ENCODE results near the gene MAGEE1. TPM values are rescaled to one million over a fixed set of nuclear protein-coding genes. Genes with fewer than 3 reads are reported as not detected.

Gene MAGEE1
- total and polyA plus RNA-seq, 2 of the 4 experiments (the other 2 are of a cell fraction) = 0.54 to 1.9 TPM

- TF ChIP-seq RCOR1 (IDR thresholded peaks at IDR 0.05; ENCODE audit: insufficient replicate concordance, low read length) = no peak
These were observed 977 bp downstream of the MAGEE1 start (continued) for GRCh38 chrX:76428243-76429130.

GRCh38 chrX:76433219-76433618, 5.7 kb downstream of the MAGEE1 start:
- no peaks in the 10 kb centered on the region for H3K4me1 ChIP-seq (ENCODE audit: control insufficient read depth, insufficient read depth, low read length)
- WGBS, 2 experiments (ENCODE audit: extremely low coverage in 2 of 2, insufficient read length in 1 of 2) = no CpG with 5 or more reads among the region's 1 CpG
- H3K36me3 ChIP-seq (ENCODE audit: control insufficient read depth, insufficient read depth, low read length) = no peaks in the 10 kb centered on the region
- dilution Hi-C loops (cut with HindIII; ENCODE audit: low sequenced_read_pairs, unreplicated experiment) (no loop called here), in situ Hi-C loops (cut with MboI; ENCODE audit: low sequenced_read_pairs) (no loop called here), intact Hi-C loops (cut with micrococcal nuclease) (no loop called here)
- DNase-seq = no peak
- no peak overlapping the region for H2BK5ac ChIP-seq (ENCODE audit: low read depth, low read length, poor library complexity, severe bottlenecking)
- H2AK5ac ChIP-seq (ENCODE audit: low read depth, low read length) = no peak overlapping the region
- H3K79me1 ChIP-seq (ENCODE audit: low read depth in 1 of 2, low read length in 2 of 2) = no peaks in the 10 kb centered on the region
- H4K20me1 ChIP-seq (ENCODE audit: insufficient read depth, low read length) = no peaks in the 10 kb centered on the region
- TF ChIP-seq SMC3 (IDR thresholded peaks at IDR 0.05; ENCODE audit: low read depth, low read length) (no peak), POLR2A (IDR thresholded peaks at IDR 0.05; ENCODE audit: low read depth, low read length) (no peak), ELK1 (IDR thresholded peaks at IDR 0.05; ENCODE audit: borderline replicate concordance, low read depth, low read length) (no peak), CTCF (conservative IDR thresholded peaks at IDR 0.05; ENCODE audit: low read depth, low read length) (no peak), RFX5 (IDR thresholded peaks at IDR 0.05; ENCODE audit: low read depth, low read length) (no peak), RAD21 (IDR thresholded peaks at IDR 0.05; ENCODE audit: low read length) (no peak)
- no peak overlapping the region for H4K5ac ChIP-seq (ENCODE audit: low read depth, low read length)
- H2BK15ac ChIP-seq (ENCODE audit: low read depth, low read length) = no peak overlapping the region
- CTCF ChIA-PET = no interaction called here
- H3K9ac ChIP-seq (ENCODE audit: low read depth, low read length) = no peak overlapping the region
- no peak overlapping the region for H3K18ac ChIP-seq (ENCODE audit: low read depth, low read length)
- no peak for ATAC-seq (ENCODE audit: low read depth)
- POLR2A ChIA-PET (ENCODE audit: unreplicated experiment) = no interaction called here
- H3K23ac ChIP-seq (ENCODE audit: low read depth, low read length) = no peak overlapping the region
- no peak overlapping the region for H2BK120ac ChIP-seq (ENCODE audit: low read depth, low read length)
- no peak overlapping the region for H3K4me3 ChIP-seq (ENCODE audit: insufficient read depth, low read depth, low read length)
- no peak overlapping the region for H2BK20ac ChIP-seq (ENCODE audit: low read depth, low read length)
- H3K27me3 ChIP-seq (ENCODE audit: control insufficient read depth, insufficient read depth, low read length) = no peaks in the 10 kb centered on the region
- no peak overlapping the region for H3K14ac ChIP-seq (replicated peaks; ENCODE audit: low read depth, low read length)
- H3K4ac ChIP-seq (ENCODE audit: low read depth, low read length) = no peak overlapping the region
- H3K4me2 ChIP-seq (ENCODE audit: low read depth, low read length) = no peak overlapping the region
- no peak overlapping the region for H3K56ac ChIP-seq (ENCODE audit: extremely low read depth, insufficient read depth, low read length)
- no peak overlapping the region for H2AK9ac ChIP-seq (replicated peaks; ENCODE audit: low read depth, low read length, poor library complexity)
- H4K91ac ChIP-seq (ENCODE audit: insufficient read depth, low read depth, low read length) = no peak overlapping the region
- H3K27ac ChIP-seq (ENCODE audit: insufficient read depth, low read length) = no peak overlapping the region
- H4K8ac ChIP-seq (ENCODE audit: low read depth in 2 of 2, low read length in 2 of 2) = no peak overlapping the region
- no TSS peak for BruUV-seq (replicated peaks)
- no peak overlapping the region for H2AFZ ChIP-seq (replicated peaks; ENCODE audit: low read length, poor library complexity)
- no peaks in the 10 kb centered on the region for H3K9me3 ChIP-seq (ENCODE audit: control insufficient read depth, insufficient read depth, low read length)
- H3K9me1 ChIP-seq (ENCODE audit: insufficient read depth, low read length) = no peaks in the 10 kb centered on the region

All from IMR-90 (cell line).